ENCODE results near the gene MYO18A.

Gene MYO18A

DNA sequence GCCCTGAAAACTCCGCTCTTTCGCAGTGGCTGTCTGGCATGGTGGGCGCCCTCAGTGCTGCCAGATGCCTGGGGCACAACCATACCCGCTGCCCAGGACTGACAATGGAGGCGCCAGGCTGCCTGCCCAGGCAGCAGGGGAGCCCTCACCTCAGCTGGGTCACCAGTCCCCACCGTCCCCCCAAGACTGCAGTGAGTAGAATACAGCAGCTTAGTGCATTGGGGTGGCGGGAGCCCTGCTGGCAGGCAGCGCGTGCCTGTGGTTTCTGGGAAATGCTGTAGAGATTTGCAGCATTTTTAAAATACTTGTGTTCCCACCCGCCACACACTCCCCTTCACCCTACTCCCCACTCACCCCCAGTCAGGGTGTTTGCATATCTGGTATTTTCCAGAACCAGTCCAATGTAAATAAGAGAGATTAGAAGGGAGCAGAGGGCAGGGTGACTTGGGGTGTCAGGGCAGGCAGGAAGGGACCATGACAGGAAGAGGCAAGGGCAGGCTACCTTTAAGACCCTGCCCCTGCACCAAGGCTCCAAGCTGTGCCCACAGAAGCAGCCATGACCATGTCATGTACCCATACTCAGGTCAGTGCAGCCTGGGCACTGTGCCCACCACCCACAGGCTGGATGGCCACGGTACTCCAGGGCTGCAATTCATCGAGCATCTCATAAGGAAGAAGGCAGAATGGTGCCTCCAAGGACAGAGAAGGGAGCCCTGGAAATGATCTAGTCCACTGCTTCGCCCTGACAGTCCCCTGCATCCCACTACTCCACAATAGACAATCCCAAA lies 21.5 kb downstream of the MYO18A start:
- no CpG with 5 or more reads among the region's 13 CpGs for WGBS (ENCODE audit: insufficient coverage, insufficient read length)
- Histone ChIP-seq H3K27me3 (ENCODE audit: control insufficient read depth, insufficient read depth, low read length) (no peaks in the 10 kb centered on the region), H3K4me1 (ENCODE audit: control insufficient read depth, insufficient read depth, low read length) (peaks cover 7% of the 10 kb centered on the region), H3K27ac (ENCODE audit: low read length) (no peak overlapping the region), H3K9me3 (ENCODE audit: control insufficient read depth, insufficient read depth, low read length) (no peaks in the 10 kb centered on the region), H3K4me3 (ENCODE audit: low read length) (no peak overlapping the region), H3K36me3 (ENCODE audit: control insufficient read depth, insufficient read depth, low read length) (no peaks in the 10 kb centered on the region)
- no peak for DNase-seq (ENCODE audit: low read depth, low spot score)

DNA sequence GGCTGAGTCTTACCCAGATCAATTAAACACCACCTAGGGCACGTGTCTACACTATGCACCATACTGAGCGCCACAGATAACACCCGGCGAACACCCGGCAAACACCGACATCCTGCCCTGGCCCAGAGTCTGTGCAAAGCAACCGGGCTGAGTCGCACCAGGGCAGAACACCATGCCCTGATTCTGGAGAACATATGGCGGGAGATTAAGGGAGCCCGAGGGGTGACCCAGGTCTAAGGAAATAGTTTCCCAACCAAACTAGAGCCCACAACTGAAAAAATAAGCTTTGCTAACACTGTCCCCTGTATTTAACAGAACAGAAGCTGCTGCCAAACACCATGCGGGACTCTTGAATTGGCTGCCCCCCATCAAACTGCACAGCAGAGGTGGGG lies 22.1 kb downstream of the MYO18A start:
- Histone ChIP-seq H3K4me1 (ENCODE audit: control insufficient read depth, insufficient read depth, low read length) (peaks cover 7% of the 10 kb centered on the region), H3K36me3 (ENCODE audit: control insufficient read depth, insufficient read depth, low read length) (no peaks in the 10 kb centered on the region), H3K27ac (ENCODE audit: low read length) (no peak overlapping the region), H3K27me3 (ENCODE audit: control insufficient read depth, insufficient read depth, low read length) (no peaks in the 10 kb centered on the region), H3K9me3 (ENCODE audit: control insufficient read depth, insufficient read depth, low read length) (no peaks in the 10 kb centered on the region), H3K4me3 (ENCODE audit: low read length) (no peak overlapping the region)
- WGBS (ENCODE audit: insufficient coverage, insufficient read length): no CpG with 5 or more reads among the region's 11 CpGs
- no peak for DNase-seq (ENCODE audit: low read depth, low spot score)

DNA sequence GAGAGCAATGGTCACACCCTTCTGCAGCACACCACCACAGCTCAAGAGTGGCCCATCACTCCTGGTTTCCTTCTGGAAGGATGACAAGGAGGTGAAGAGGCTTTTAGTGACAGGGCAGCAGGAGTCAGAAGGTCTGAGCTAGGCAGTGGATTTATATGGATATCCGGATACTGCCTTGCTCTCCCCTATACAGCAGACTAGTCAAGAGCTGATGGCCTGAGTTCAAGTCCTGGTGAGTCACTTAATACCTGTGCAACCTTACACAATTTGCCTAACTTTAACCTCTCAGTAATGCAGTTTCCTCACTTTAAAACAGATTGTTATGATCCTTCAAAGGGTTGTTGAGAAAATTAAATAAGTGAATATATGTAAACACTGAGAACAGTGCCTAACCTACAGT lies 22.9 kb downstream of the MYO18A start:
- Histone ChIP-seq H3K4me1 (ENCODE audit: control insufficient read depth, insufficient read depth, low read length) (peaks cover 7% of the 10 kb centered on the region), H3K27me3 (ENCODE audit: control insufficient read depth, insufficient read depth, low read length) (no peaks in the 10 kb centered on the region), H3K27ac (ENCODE audit: low read length) (no peak overlapping the region), H3K4me3 (ENCODE audit: low read length) (no peak overlapping the region), H3K36me3 (ENCODE audit: control insufficient read depth, insufficient read depth, low read length) (no peaks in the 10 kb centered on the region), H3K9me3 (ENCODE audit: control insufficient read depth, insufficient read depth, low read length) (no peaks in the 10 kb centered on the region)
- WGBS (ENCODE audit: insufficient coverage, insufficient read length): no CpG with 5 or more reads among the region's 1 CpG
- DNase-seq (ENCODE audit: low read depth, low spot score): no peak

DNA sequence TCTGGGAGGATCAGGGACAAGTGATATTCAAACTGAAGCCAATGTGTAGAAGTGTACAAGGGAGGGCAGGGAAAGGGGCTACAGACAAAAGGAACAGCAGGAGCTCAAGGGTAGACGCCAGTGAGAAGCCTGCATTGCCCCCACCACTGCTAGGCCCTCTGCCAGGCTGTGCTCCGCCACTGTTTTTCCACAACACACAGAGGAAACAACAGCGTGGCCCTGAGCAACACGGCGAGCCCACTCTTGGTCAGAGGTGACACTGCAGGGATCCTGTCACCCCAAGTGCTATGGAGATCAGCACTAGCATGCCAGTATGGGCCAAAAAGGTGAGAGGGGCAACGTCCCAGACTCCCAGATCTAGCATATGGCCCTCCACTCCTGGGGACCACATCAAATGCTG lies 23.4 kb downstream of the MYO18A start:
- Histone ChIP-seq H3K27me3 (ENCODE audit: control insufficient read depth, insufficient read depth, low read length) (no peaks in the 10 kb centered on the region), H3K9me3 (ENCODE audit: control insufficient read depth, insufficient read depth, low read length) (no peaks in the 10 kb centered on the region), H3K36me3 (ENCODE audit: control insufficient read depth, insufficient read depth, low read length) (no peaks in the 10 kb centered on the region), H3K27ac (ENCODE audit: low read length) (no peak overlapping the region), H3K4me1 (ENCODE audit: control insufficient read depth, insufficient read depth, low read length) (peaks cover 7% of the 10 kb centered on the region), H3K4me3 (ENCODE audit: low read length) (no peak overlapping the region)
- DNase-seq (ENCODE audit: low read depth, low spot score): no peak
- no CpG with 5 or more reads among the region's 6 CpGs for WGBS (ENCODE audit: insufficient coverage, insufficient read length)

DNA sequence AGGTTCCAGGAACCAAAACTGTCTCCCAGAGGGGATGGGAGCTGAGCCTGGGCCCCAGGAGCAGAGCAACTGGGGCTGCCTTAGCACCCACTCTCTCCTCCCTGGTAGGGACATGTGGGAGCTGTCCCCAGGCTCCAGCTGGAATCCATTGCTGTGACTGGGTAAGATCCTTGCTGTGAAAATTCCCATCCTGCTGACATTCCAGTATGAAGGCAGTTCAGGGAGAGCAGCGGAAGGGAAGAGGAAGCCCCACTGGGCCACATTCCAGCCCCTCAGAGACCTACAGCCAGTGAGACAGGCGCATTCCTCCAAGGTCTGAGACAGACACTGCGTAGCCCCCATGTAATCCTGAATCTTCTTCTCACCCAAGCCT lies 24.2 kb downstream of the MYO18A start:
- no peak overlapping the region for H3K27ac ChIP-seq (ENCODE audit: low read length)
- no peaks in the 10 kb centered on the region for H3K36me3 ChIP-seq (ENCODE audit: control insufficient read depth, insufficient read depth, low read length)
- peaks cover 7% of the 10 kb centered on the region for H3K4me1 ChIP-seq (ENCODE audit: control insufficient read depth, insufficient read depth, low read length)
- H3K9me3 ChIP-seq (ENCODE audit: control insufficient read depth, insufficient read depth, low read length): no peaks in the 10 kb centered on the region
- no peak overlapping the region for H3K4me3 ChIP-seq (ENCODE audit: low read length)
- no peaks in the 10 kb centered on the region for H3K27me3 ChIP-seq (ENCODE audit: control insufficient read depth, insufficient read depth, low read length)
- no CpG with 5 or more reads among the region's 3 CpGs for WGBS (ENCODE audit: insufficient coverage, insufficient read length)
- no peak for DNase-seq (ENCODE audit: low read depth, low spot score)

DNA sequence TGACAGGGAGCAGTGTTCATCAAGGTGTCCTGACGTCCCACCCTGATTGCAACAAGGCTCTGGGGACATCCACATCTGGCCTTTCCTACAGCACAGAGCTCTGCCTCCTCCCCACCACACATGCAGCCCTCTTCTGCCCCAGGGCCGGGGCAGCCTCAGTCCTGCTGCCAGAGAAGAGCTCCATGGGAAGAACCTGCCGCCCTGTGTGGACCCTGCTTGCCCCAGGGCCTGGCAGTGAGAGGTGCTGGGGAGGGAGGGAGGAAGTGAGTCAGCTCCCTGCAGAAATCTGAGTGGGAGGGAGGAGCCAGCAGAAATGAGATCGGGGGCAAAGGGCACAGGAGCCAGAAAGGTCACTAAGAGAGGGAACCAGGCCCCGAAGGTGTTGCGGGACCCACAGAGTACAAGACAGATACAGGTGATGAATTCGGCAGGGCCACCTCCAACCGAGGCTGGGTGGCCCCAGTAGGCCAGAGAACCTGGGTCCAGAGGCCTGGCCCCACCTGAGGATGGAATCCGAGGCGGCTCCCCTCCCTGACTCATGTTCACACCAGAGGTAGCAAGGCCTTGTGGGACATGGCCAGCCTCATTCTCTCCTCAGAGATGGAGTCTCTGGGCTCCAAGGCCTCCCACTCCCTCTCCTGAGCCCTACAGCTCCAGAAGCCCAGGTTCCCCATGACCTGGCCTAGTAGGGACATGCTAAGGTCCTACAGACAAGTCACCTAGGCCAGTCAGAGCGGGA lies 24.8 kb downstream of the MYO18A start:
- Histone ChIP-seq H3K4me1 (ENCODE audit: control insufficient read depth, insufficient read depth, low read length) (peaks cover 7% of the 10 kb centered on the region), H3K27ac (ENCODE audit: low read length) (no peak overlapping the region), H3K9me3 (ENCODE audit: control insufficient read depth, insufficient read depth, low read length) (no peaks in the 10 kb centered on the region), H3K36me3 (ENCODE audit: control insufficient read depth, insufficient read depth, low read length) (no peaks in the 10 kb centered on the region), H3K27me3 (ENCODE audit: control insufficient read depth, insufficient read depth, low read length) (no peaks in the 10 kb centered on the region), H3K4me3 (ENCODE audit: low read length) (no peak overlapping the region)
- WGBS (ENCODE audit: insufficient coverage, insufficient read length): no CpG with 5 or more reads among the region's 11 CpGs
- no peak for DNase-seq (ENCODE audit: low read depth, low spot score)

DNA sequence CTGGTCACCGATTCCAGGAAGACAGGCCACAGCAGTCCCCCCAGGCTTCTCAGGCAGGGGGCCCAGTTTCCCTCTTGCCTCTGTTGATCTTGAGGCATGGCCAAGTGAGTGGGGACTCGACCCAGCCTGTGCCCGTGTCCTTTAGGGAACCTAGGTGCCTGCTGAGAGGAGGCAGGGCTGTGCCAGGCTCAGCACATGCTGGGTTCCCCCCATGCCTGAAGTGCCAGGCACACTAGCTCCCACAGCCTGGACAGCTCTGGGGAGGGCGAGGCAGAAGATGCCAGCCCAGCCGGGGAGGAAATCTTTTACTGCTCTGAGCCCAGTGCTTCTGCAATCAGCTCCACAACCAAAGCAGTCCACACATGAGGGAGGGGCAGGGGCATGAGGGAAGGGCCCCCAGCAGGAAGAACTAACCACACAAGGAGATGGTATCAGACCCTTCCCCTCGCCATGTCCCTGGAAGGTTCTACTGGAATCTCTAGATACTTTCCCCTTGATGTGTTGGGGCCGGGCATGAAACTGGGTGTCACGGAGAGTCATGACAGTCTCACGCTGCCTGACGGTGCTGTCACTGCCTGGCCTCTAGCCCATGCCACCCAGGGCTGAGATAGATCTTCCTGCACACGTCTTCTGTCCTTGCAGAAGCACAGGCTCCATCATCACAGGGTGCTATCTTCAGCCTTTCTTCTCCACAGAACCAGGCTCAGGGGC lies 25.5 kb downstream of the MYO18A start:
- Histone ChIP-seq H3K36me3 (ENCODE audit: control insufficient read depth, insufficient read depth, low read length) (no peaks in the 10 kb centered on the region), H3K4me1 (ENCODE audit: control insufficient read depth, insufficient read depth, low read length) (peaks cover 7% of the 10 kb centered on the region), H3K27me3 (ENCODE audit: control insufficient read depth, insufficient read depth, low read length) (no peaks in the 10 kb centered on the region), H3K27ac (ENCODE audit: low read length) (no peak overlapping the region), H3K4me3 (ENCODE audit: low read length) (no peak overlapping the region), H3K9me3 (ENCODE audit: control insufficient read depth, insufficient read depth, low read length) (no peaks in the 10 kb centered on the region)
- no peak for DNase-seq (ENCODE audit: low read depth, low spot score)
- no CpG with 5 or more reads among the region's 11 CpGs for WGBS (ENCODE audit: insufficient coverage, insufficient read length)

DNA sequence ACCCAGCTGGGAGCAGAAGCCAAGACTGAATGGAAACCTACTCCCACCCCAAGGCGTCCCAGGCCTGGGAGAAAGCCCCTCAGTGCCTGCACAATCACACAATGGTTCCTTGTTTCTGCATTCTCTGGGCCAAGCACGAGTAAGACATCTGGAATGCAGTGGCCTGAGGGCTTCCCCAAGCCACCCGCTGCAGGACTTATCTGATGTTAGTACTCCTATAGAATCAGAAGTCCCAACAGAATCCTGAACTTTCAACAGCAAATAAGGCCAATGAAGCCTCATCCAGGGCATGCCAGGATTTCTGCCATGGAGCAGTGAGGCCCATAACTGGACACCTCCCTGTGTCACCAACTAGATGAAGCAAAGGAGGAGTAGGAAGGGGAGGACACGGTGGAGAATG lies 28.6 kb downstream of the MYO18A start:
- no CpG with 5 or more reads among the region's 4 CpGs for WGBS (ENCODE audit: insufficient coverage, insufficient read length)
- peaks cover 6% of the 10 kb centered on the region for H3K4me1 ChIP-seq (ENCODE audit: control insufficient read depth, insufficient read depth, low read length)
- H3K9me3 ChIP-seq (ENCODE audit: control insufficient read depth, insufficient read depth, low read length): no peaks in the 10 kb centered on the region
- H3K4me3 ChIP-seq (ENCODE audit: low read length): no peak overlapping the region
- no peaks in the 10 kb centered on the region for H3K27me3 ChIP-seq (ENCODE audit: control insufficient read depth, insufficient read depth, low read length)
- H3K27ac ChIP-seq (ENCODE audit: low read length): no peak overlapping the region
- no peak for DNase-seq (ENCODE audit: low read depth, low spot score)
- H3K36me3 ChIP-seq (ENCODE audit: control insufficient read depth, insufficient read depth, low read length): no peaks in the 10 kb centered on the region

DNA sequence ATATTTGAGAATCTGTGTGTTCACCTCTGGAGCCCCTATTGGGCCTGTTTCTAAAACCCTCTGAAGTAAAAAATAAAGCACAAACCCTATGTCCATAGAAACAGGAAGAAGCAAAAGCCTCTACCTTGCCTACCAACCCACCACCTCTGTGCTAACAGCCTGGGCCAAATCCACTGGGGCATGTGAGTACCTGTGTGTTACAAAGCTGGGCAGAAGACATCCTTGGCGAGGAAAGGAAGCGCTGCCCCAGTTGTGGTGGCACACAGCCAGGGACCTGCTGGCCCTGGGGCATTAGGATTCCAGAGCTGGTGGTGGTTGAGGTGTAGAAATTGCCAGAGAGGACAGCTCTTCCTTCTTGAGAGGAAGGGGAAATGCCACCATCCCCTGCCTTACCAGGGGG lies 30.0 kb downstream of the MYO18A start:
- WGBS (ENCODE audit: insufficient coverage, insufficient read length): no CpG with 5 or more reads among the region's 2 CpGs
- Histone ChIP-seq H3K4me3 (ENCODE audit: low read length) (no peak overlapping the region), H3K36me3 (ENCODE audit: control insufficient read depth, insufficient read depth, low read length) (no peaks in the 10 kb centered on the region), H3K4me1 (ENCODE audit: control insufficient read depth, insufficient read depth, low read length) (peaks cover 1% of the 10 kb centered on the region), H3K27ac (ENCODE audit: low read length) (no peak overlapping the region), H3K9me3 (ENCODE audit: control insufficient read depth, insufficient read depth, low read length) (no peaks in the 10 kb centered on the region), H3K27me3 (ENCODE audit: control insufficient read depth, insufficient read depth, low read length) (no peaks in the 10 kb centered on the region)
- no peak for DNase-seq (ENCODE audit: low read depth, low spot score)

DNA sequence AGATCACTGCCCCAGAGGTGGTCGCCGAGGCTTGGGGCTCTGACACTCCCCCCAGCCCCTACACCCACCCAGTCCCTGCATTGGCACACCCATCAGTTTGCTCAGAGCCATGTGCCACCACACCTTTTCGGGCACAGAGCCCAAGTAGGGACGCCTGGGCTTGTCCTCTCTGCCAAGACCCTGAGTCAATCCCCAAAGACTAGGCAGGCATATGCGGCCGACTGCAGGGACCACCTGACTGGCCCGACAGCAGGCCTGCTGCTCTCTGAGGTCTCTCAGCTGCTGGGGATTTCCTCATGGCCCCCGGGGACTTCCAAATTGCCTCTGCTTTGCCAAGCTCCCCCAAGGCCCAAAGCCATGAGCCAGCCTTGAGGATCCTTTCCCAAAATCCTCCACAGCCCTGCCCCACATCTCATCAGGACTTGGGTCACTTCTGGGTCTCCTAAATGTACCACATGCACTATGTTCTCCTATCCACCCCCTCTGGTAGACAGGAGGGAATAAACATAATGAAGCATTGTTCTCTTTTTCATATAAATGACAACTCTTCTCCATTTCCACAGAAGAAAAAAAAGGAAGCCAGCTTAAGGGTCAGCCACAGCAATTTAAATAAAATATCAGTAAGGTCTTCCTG lies 30.6 kb downstream of the MYO18A start:
- whole genome bisulfite sequencing (ENCODE audit: insufficient coverage, insufficient read length): no CpG with 5 or more reads among the region's 8 CpGs
- H3K4me3 ChIP-seq (ENCODE audit: low read length): no peak overlapping the region
- peaks cover 1% of the 10 kb centered on the region; the same call in 1 of the 2 replicates for H3K4me1 ChIP-seq (ENCODE audit: control insufficient read depth, insufficient read depth, low read length)
- no peaks in the 10 kb centered on the region for H3K9me3 ChIP-seq (ENCODE audit: control insufficient read depth, insufficient read depth, low read length)
- no peak overlapping the region for H3K27ac ChIP-seq (ENCODE audit: low read length)
- H3K36me3 ChIP-seq (ENCODE audit: control insufficient read depth, insufficient read depth, low read length): no peaks in the 10 kb centered on the region
- no peaks in the 10 kb centered on the region for H3K27me3 ChIP-seq (ENCODE audit: control insufficient read depth, insufficient read depth, low read length)
- no peak for DNase-seq (ENCODE audit: low read depth, low spot score)
